Breast epithelium (tissue), 4 donors: ENCODE data around the gene MAP3K21. TPM values are rescaled to one million over a fixed set of nuclear protein-coding genes. Genes with fewer than 3 reads are reported as not detected.

ENCODE experiments used
- DNase-seq, 2 donors: peaks; one replicate each; pipeline ENCODE4 v3.0.0-alpha.2; 2019; ENCODE audit warnings: low spot score in 2 of 2
- H3K27ac ChIP-seq, 2 donors: fragments of 200-600 bp; sonication (generic) in 1 of 2; one replicate each; pipeline ENCODE4 v1.5.1; 2016 to 2019; ENCODE audit warnings: mild to moderate bottlenecking in 1 of 2
- H3K27me3 ChIP-seq, 2 donors: fragments of 200-600 bp; sonication (generic) in 1 of 2; one replicate each; pipeline versions ENCODE4 v1.5.1 to v1.6.0; 2017 to 2019; ENCODE audit warnings: control low read depth in 1 of 2, mild to moderate bottlenecking in 1 of 2
- H3K36me3 ChIP-seq: fragments of 200-600 bp; one replicate; pipeline ENCODE4 v1.5.1; 2019
- H3K4me1 ChIP-seq, 2 donors: fragments of 200-600 bp; sonication (generic); one replicate each; pipeline ENCODE4 v1.5.1; 2016 to 2019; ENCODE audit warnings: control low read depth in 1 of 2
- H3K4me3 ChIP-seq, 3 donors: fragments of 200-600 bp; sonication (generic); 1 replicate in 2 of 3; 2 replicates in 1 of 3; pipeline ENCODE4 v1.5.1; 2016 to 2019; ENCODE audit warnings: mild to moderate bottlenecking in 3 of 3, moderate library complexity in 2 of 3
- H3K9me3 ChIP-seq, 2 donors: fragments of 200-600 bp; sonication (generic) in 1 of 2; one replicate each; pipeline ENCODE4 v1.5.1; 2016 to 2019; ENCODE audit warnings: control low read depth in 1 of 2
- CTCF ChIP-seq, 3 donors: fragments of 450-650 bp; IDR thresholded peaks; one replicate each; pipeline ENCODE4 v1.5.1; 2016 to 2017; ENCODE audit warnings: antibody characterized with exemption in 3 of 3, mild to moderate bottlenecking in 3 of 3, moderate library complexity in 3 of 3
- POLR2A ChIP-seq: fragments of 450-650 bp; IDR thresholded peaks from one replicate; pipeline ENCODE4 v1.6.1; 2016; ENCODE audit warnings: antibody characterized with exemption, mild to moderate bottlenecking, moderate library complexity
- POLR2AphosphoS5 ChIP-seq, 3 donors: sonication (generic); formaldehyde crosslinking; IDR thresholded peaks; one replicate each; pipeline ENCODE4 v1.6.1; 2017; ENCODE audit warnings: antibody characterized with exemption in 3 of 3
- intact Hi-C: fragments of 100-400 bp; cut with DNase I; formaldehyde crosslinking; loops from one replicate; pipeline ENCODE4 v1.15.1; 2023; ENCODE audit warnings: low total_unique reads
- total RNA-seq, 3 donors: library from RNA; depleted of rRNA; stranded (reverse); fragments of >200 nt; gene quantifications; one replicate each; pipeline ENCODE4 v1.1.0, GENCODE V29; 2016

Gene MAP3K21
- total RNA-seq, 3 donors from 2014 or later, result 1.3 to 9.5 (median 3.9) TPM

GRCh38 chr1:233359431-233359830 lies 31.9 kb downstream of the MAP3K21 start:
- no peaks in the 10 kb centered on the region for H3K4me1 ChIP-seq
- no peaks in the 10 kb centered on the region for H3K36me3 ChIP-seq
- H3K27me3 ChIP-seq, result no peaks in the 10 kb centered on the region
- DNase-seq, result no peak
- TF ChIP-seq CTCF (IDR thresholded peaks at IDR 0.05) (no peak), POLR2AphosphoS5 (IDR thresholded peaks at IDR 0.05) (no peak), POLR2A (no peak)
- intact Hi-C loops, result no loop called here
- H3K4me3 ChIP-seq, result no peak overlapping the region
- H3K9me3 ChIP-seq, result no peaks in the 10 kb centered on the region
- H3K27ac ChIP-seq, result no peak overlapping the region

- TF ChIP-seq POLR2AphosphoS5 (IDR thresholded peaks at IDR 0.05) (no peak), CTCF (IDR thresholded peaks at IDR 0.05) (no peak), POLR2A (no peak)
- no peak overlapping the region for H3K27ac ChIP-seq
- no peaks in the 10 kb centered on the region for H3K36me3 ChIP-seq
- H3K27me3 ChIP-seq, result no peaks in the 10 kb centered on the region
- DNase-seq, result no peak
- H3K9me3 ChIP-seq, result no peaks in the 10 kb centered on the region
- H3K4me3 ChIP-seq, result no peak overlapping the region
- intact Hi-C loops, result no loop called here
- no peaks in the 10 kb centered on the region for H3K4me1 ChIP-seq
These were observed 32.4 kb downstream of the MAP3K21 start for GRCh38 chr1:233359905-233360304.

- Histone ChIP-seq H3K36me3 (no peaks in the 10 kb centered on the region), H3K4me3 (no peak overlapping the region), H3K27ac (no peak overlapping the region), H3K4me1 (no peaks in the 10 kb centered on the region), H3K27me3 (no peaks in the 10 kb centered on the region), H3K9me3 (no peaks in the 10 kb centered on the region)
- TF ChIP-seq CTCF (IDR thresholded peaks at IDR 0.05) (no peak), POLR2AphosphoS5 (IDR thresholded peaks at IDR 0.05) (no peak), POLR2A (no peak)
- DNase-seq, result no peak
- intact Hi-C loops, result no loop called here
These were observed 33.1 kb downstream of the MAP3K21 start for GRCh38 chr1:233360525-233361102.

- intact Hi-C loops, result no loop called here
- TF ChIP-seq POLR2A, result no peak
- no peak for TF ChIP-seq CTCF (IDR thresholded peaks at IDR 0.05)
- no peak for TF ChIP-seq POLR2AphosphoS5 (IDR thresholded peaks at IDR 0.05)
- Histone ChIP-seq H3K4me3 (no peak overlapping the region), H3K27ac (no peak overlapping the region), H3K27me3 (no peaks in the 10 kb centered on the region), H3K36me3 (no peaks in the 10 kb centered on the region), H3K4me1 (no peaks in the 10 kb centered on the region), H3K9me3 (no peaks in the 10 kb centered on the region)
- no peak for DNase-seq
These were observed 34.4 kb downstream of the MAP3K21 start for GRCh38 chr1:233361876-233362275.

GRCh38 chr1:233362743-233363142 lies 35.2 kb downstream of the MAP3K21 start:
- no peaks in the 10 kb centered on the region for H3K36me3 ChIP-seq
- H3K27ac ChIP-seq, result no peak overlapping the region
- no peaks in the 10 kb centered on the region for H3K27me3 ChIP-seq
- DNase-seq, result no peak
- no peak for TF ChIP-seq POLR2A
- no peak for TF ChIP-seq CTCF (IDR thresholded peaks at IDR 0.05)
- no peak for TF ChIP-seq POLR2AphosphoS5 (IDR thresholded peaks at IDR 0.05)
- no peaks in the 10 kb centered on the region for H3K4me1 ChIP-seq
- H3K9me3 ChIP-seq, result no peaks in the 10 kb centered on the region
- no peak overlapping the region for H3K4me3 ChIP-seq
- intact Hi-C loops, result no loop called here
